ENCODE measurements around the gene ABI3BP. TPM values are rescaled to one million over a fixed set of nuclear protein-coding genes. Genes with fewer than 3 reads are reported as not detected.

The ABI3BP gene
- total and polyA plus RNA-seq, 5 experiments from 2014 or later, result not detected

- peaks cover 0 to 7% (median 0%) of the 10 kb centered on the region in 9 donors for H3K9me3 Mint-ChIP-seq
- H3K27ac Mint-ChIP-seq, result peak overlapping the region; percentile 63 to 98 (median 90)
- peak in 7 of 10 donors; percentile 7 to 38 (median 25) for DNase-seq
- peaks cover 33 to 61% (median 54%) of the 10 kb centered on the region in 4 donors for H3K4me1 Mint-ChIP-seq
- POLR2A ChIA-PET, result interaction anchor here (1.2 to 1.8 kb wide), 2 partner anchors 17 to 450 kb away, joined by 4 read pairs; partner anchors contain the start of gene TBC1D23
- peaks cover 9 to 26% (median 9%) of the 10 kb centered on the region in 3 donors for H3K36me3 Mint-ChIP-seq
- ATAC-seq, result peak in 1 of 2 donors; percentile 26
- peak overlapping the region; percentile 77 to 92 (median 86) for H3K4me3 Mint-ChIP-seq
- H3K27me3 Mint-ChIP-seq, result peaks cover 0 to 7% (median 2%) of the 10 kb centered on the region in 5 donors
These were observed 282.8 kb downstream of the ABI3BP start for GRCh38 chr3:100710261-100710968.

GRCh38 chr3:100709842-100710260 is 283.4 kb downstream of the ABI3BP start:
- DNase-seq, result peak in 8 of 10 donors; percentile 11 to 64 (median 38)
- peaks cover 4 to 21% (median 7%) of the 10 kb centered on the region in 3 donors for H3K36me3 Mint-ChIP-seq
- H3K4me1 Mint-ChIP-seq, result peaks cover 28 to 55% (median 49%) of the 10 kb centered on the region in 4 donors
- POLR2A ChIA-PET, result interaction anchor here (1.2 to 1.8 kb wide), 3 partner anchors 18 to 449 kb away, joined by 4 to 5 read pairs (median 4); partner anchors contain the start of genes LNP1, TBC1D23 and TOMM70
- peaks cover 0 to 13% (median 4%) of the 10 kb centered on the region in 5 donors for H3K27me3 Mint-ChIP-seq
- H3K27ac Mint-ChIP-seq, result peak overlapping the region; percentile 63 to 98 (median 90)
- H3K9me3 Mint-ChIP-seq, result peaks cover 0 to 7% (median 0%) of the 10 kb centered on the region in 9 donors
- ATAC-seq, result peak; percentile 6 to 7
- peak overlapping the region; percentile 77 to 92 (median 88) for H3K4me3 Mint-ChIP-seq

GRCh38 chr3:100708989-100709841 is 284.0 kb downstream of the ABI3BP start, which contains the start of gene TFG:
Gene TFG, plus strand, starts transcription at chr3:100709494. Its CDS starts 4,192 bp downstream, at chr3:100713686.
- Mint-ChIP-seq H3K27ac (peak within 1 kb of the TSS; percentile 95 to 98 (median 97)), H3K9me3 (peaks cover 0 to 7% (median 0%) of the 10 kb centered on the region in 9 donors), H3K27me3 (peaks cover 0 to 14% (median 4%) of the 10 kb centered on the region in 5 donors), H3K4me3 (peak within 1 kb of the TSS; percentile 84 to 95 (median 92)), H3K4me1 (peaks cover 28 to 52% (median 45%) of the 10 kb centered on the region in 4 donors), H3K36me3 (peaks cover 3 to 14% (median 5%) of the 10 kb centered on the region in 3 donors)
- ATAC-seq (peak; percentile 93 to 95), DNase-seq (peak; percentile 95 to 98 (median 96))
- POLR2A ChIA-PET, result interaction anchor here (0.9 to 1.8 kb wide), 4 partner anchors 18 to 449 kb away, joined by 4 to 5 read pairs (median 4); partner anchors contain the start of genes LNP1, TBC1D23 and TOMM70

GRCh38 chr3:100708644-100708988 is 284.6 kb downstream of the ABI3BP start:
- peaks cover 2 to 9% (median 3%) of the 10 kb centered on the region in 3 donors for H3K36me3 Mint-ChIP-seq
- peak overlapping the region; percentile 84 to 95 (median 92) for H3K4me3 Mint-ChIP-seq
- no peak for ATAC-seq
- POLR2A ChIA-PET, result interaction anchor here (0.9 to 1.5 kb wide), 2 partner anchors 25 to 308 kb away, joined by 4 to 5 read pairs; partner anchors contain the start of genes LNP1 and TOMM70
- peaks cover 27 to 50% (median 42%) of the 10 kb centered on the region in 4 donors for H3K4me1 Mint-ChIP-seq
- DNase-seq, result no peak
- peaks cover 0 to 7% (median 0%) of the 10 kb centered on the region in 9 donors for H3K9me3 Mint-ChIP-seq
- H3K27ac Mint-ChIP-seq, result peak overlapping the region; percentile 95 to 98 (median 97)
- peaks cover 0 to 18% (median 5%) of the 10 kb centered on the region in 5 donors for H3K27me3 Mint-ChIP-seq

- peaks cover 0 to 7% (median 0%) of the 10 kb centered on the region in 9 donors for H3K9me3 Mint-ChIP-seq
- peak overlapping the region in 2 of 10 donors; percentile 2 to 9 for H3K27ac Mint-ChIP-seq
- POLR2A ChIA-PET, result interaction anchor here (1.5 kb wide), 1 partner anchor 446 kb away, joined by 3 read pairs; the partner anchor contains the start of gene TBC1D23
- no peaks in the 10 kb centered on the region for H3K36me3 Mint-ChIP-seq
- ATAC-seq, result no peak
- H3K4me3 Mint-ChIP-seq, result no peak overlapping the region
- DNase-seq, result no peak
- peaks cover 0 to 37% (median 16%) of the 10 kb centered on the region in 5 donors for H3K27me3 Mint-ChIP-seq
- H3K4me1 Mint-ChIP-seq, result peaks cover 14 to 28% (median 23%) of the 10 kb centered on the region in 4 donors
These were observed 286.9 kb downstream of the ABI3BP start for GRCh38 chr3:100706365-100706764.

GRCh38 chr3:100703865-100704264 is 289.4 kb downstream of the ABI3BP start:
- peaks cover 0 to 5% (median 0%) of the 10 kb centered on the region in 9 donors for H3K9me3 Mint-ChIP-seq
- H3K27ac Mint-ChIP-seq, result no peak overlapping the region
- H3K4me1 Mint-ChIP-seq, result peaks cover 5 to 7% (median 5%) of the 10 kb centered on the region in 4 donors
- no peak overlapping the region for H3K4me3 Mint-ChIP-seq
- POLR2A ChIA-PET, result no interaction called here
- H3K27me3 Mint-ChIP-seq, result peaks cover 10 to 52% (median 26%) of the 10 kb centered on the region in 5 donors
- no peaks in the 10 kb centered on the region for H3K36me3 Mint-ChIP-seq
- DNase-seq (no peak), ATAC-seq (no peak)

- no peak overlapping the region for H3K27ac Mint-ChIP-seq
- no peak overlapping the region for H3K4me3 Mint-ChIP-seq
- H3K36me3 Mint-ChIP-seq, result no peaks in the 10 kb centered on the region
- no peak for DNase-seq
- H3K9me3 Mint-ChIP-seq, result no peaks in the 10 kb centered on the region
- POLR2A ChIA-PET, result no interaction called here
- H3K27me3 Mint-ChIP-seq, result peaks cover 19 to 61% (median 30%) of the 10 kb centered on the region in 5 donors
- no peaks in the 10 kb centered on the region for H3K4me1 Mint-ChIP-seq
- ATAC-seq, result no peak
These were observed 290.3 kb downstream of the ABI3BP start for GRCh38 chr3:100702980-100703345.

- Mint-ChIP-seq H3K36me3 (no peaks in the 10 kb centered on the region), H3K27me3 (peaks cover 25 to 67% (median 30%) of the 10 kb centered on the region in 5 donors), H3K9me3 (no peaks in the 10 kb centered on the region), H3K4me1 (no peaks in the 10 kb centered on the region), H3K4me3 (no peak overlapping the region), H3K27ac (no peak overlapping the region)
- ATAC-seq (no peak), DNase-seq (no peak)
- POLR2A ChIA-PET, result no interaction called here
These were observed 290.9 kb downstream of the ABI3BP start for GRCh38 chr3:100702082-100702979.

- POLR2A ChIA-PET, result no interaction called here
- H3K4me1 Mint-ChIP-seq, result no peaks in the 10 kb centered on the region
- peaks cover 28 to 75% (median 36%) of the 10 kb centered on the region in 5 donors for H3K27me3 Mint-ChIP-seq
These were observed 292.5 kb downstream of the ABI3BP start for GRCh38 chr3:100700708-100701107.

More at GRCh38 chr3:100700708-100701107, 292.5 kb downstream of the ABI3BP start:
- DNase-seq, result no peak
- no peak overlapping the region for H3K4me3 Mint-ChIP-seq
- no peaks in the 10 kb centered on the region for H3K9me3 Mint-ChIP-seq
- H3K36me3 Mint-ChIP-seq, result no peaks in the 10 kb centered on the region
- ATAC-seq, result no peak
- H3K27ac Mint-ChIP-seq, result no peak overlapping the region

Data from naive thymus-derived CD8-positive, alpha-beta T cell (primary cell).